H1 (cell line): ENCODE results near the gene LY86. TPM values are rescaled to one million over a fixed set of nuclear protein-coding genes. Genes with fewer than 3 reads are reported as not detected.

Experiments
- CTCF ChIA-PET: fragments of 300-600 bp; sonication (Branson Sonifier 250); formaldehyde crosslinking; loops from one replicate; lab custom pipeline; 2021; ENCODE audit not compliant: partially characterized antibody; lab: Charles Lee
- POLR2A ChIA-PET: fragments of 300-600 bp; sonication (Branson Sonifier 250); formaldehyde crosslinking; loops from one replicate; lab custom pipeline; 2021; ENCODE audit warnings: inconsistent platforms; ENCODE audit not compliant: partially characterized antibody; lab: Charles Lee
- DNase-seq, 2 experiments: peaks; one replicate each; pipeline versions ENCODE4 v3.0.0 to v3.0.0-alpha.2; 2010 to 2022; ENCODE audit warnings: low spot score in 2 of 2, low read depth in 1 of 2, mixed read lengths in 1 of 2
- FAIRE-seq: peaks from 2 replicates; lab custom pipeline; 2011; peaks lifted over from hg19 to GRCh38; lab: Jason Lieb, UNC
- H2AFZ ChIP-seq: 2 replicates; pipeline ENCODE4 v1.8.1; 2012; ENCODE audit warnings: low read length, inconsistent platforms
- H2AK5ac ChIP-seq: 2 replicates; pipeline ENCODE4 v1.6.1; 2013; ENCODE audit warnings: low read depth, low read length
- H2BK120ac ChIP-seq: replicated peaks from 2 replicates; pipeline ENCODE3; 2013; ENCODE audit warnings: low read depth, low read length, inconsistent platforms
- H2BK12ac ChIP-seq: 2 replicates; pipeline ENCODE4 v1.6.1; 2013; ENCODE audit warnings: low read depth, low read length
- H2BK15ac ChIP-seq: 2 replicates; pipeline ENCODE4 v1.6.1; 2013; ENCODE audit warnings: low read length
- H2BK20ac ChIP-seq: 2 replicates; pipeline ENCODE4 v1.6.1; 2013; ENCODE audit warnings: low read length
- H2BK5ac ChIP-seq: 2 replicates; pipeline ENCODE4 v1.6.1; 2013; ENCODE audit warnings: low read depth, low read length
- H3K14ac ChIP-seq: 2 replicates; pipeline ENCODE4 v1.6.1; 2013; ENCODE audit warnings: inconsistent platforms; ENCODE audit not compliant: insufficient read length
- H3K18ac ChIP-seq: 2 replicates; pipeline ENCODE4 v1.6.1; 2013; ENCODE audit warnings: low read length; ENCODE audit errors: extremely low read depth
- H3K23ac ChIP-seq: 2 replicates; pipeline ENCODE4 v1.6.1; 2013; ENCODE audit warnings: inconsistent platforms; ENCODE audit not compliant: insufficient read length
- H3K23me2 ChIP-seq: 2 replicates; pipeline ENCODE4 v1.6.1; 2013; ENCODE audit warnings: low read depth, low read length
- H3K27ac ChIP-seq: 2 replicates; pipeline ENCODE4 v1.6.1; 2011; ENCODE audit warnings: low read depth, low read length, inconsistent platforms
- H3K27me3 ChIP-seq, 4 experiments: replicated peaks in 1 of 4; 1 replicate in 1 of 4; 2 replicates in 3 of 4; pipeline versions ENCODE4 v1.6.1 to v1.8.1; 2011 to 2013; ENCODE audit warnings: low read length in 3 of 4, mild to moderate bottlenecking in 3 of 4, inconsistent platforms in 2 of 4, mixed read lengths in 2 of 4, moderate library complexity in 1 of 4; ENCODE audit not compliant: control insufficient read depth in 3 of 4, insufficient read depth in 3 of 4; ENCODE audit errors: extremely low read depth in 1 of 4
- H3K36me3 ChIP-seq, 4 experiments: 2 replicates each; pipeline versions ENCODE4 v1.6.1 to v1.8.1; 2011 to 2013; ENCODE audit warnings: mild to moderate bottlenecking in 4 of 4, low read length in 3 of 4, moderate library complexity in 2 of 4, control low read depth in 1 of 4, inconsistent platforms in 1 of 4; ENCODE audit not compliant: insufficient read depth in 4 of 4, control insufficient read depth in 2 of 4
- H3K4ac ChIP-seq: replicated peaks from 2 replicates; pipeline ENCODE3; 2013; ENCODE audit warnings: low read length, low read depth, mixed read lengths, inconsistent platforms; ENCODE audit not compliant: insufficient read length
- H3K4me1 ChIP-seq, 4 experiments: replicated peaks in 1 of 4; 1 replicate in 1 of 4; 2 replicates in 3 of 4; pipeline versions ENCODE4 v1.6.1 to v1.8.1; 2011 to 2013; ENCODE audit warnings: low read length in 3 of 4, inconsistent platforms in 2 of 4, mixed read lengths in 1 of 4; ENCODE audit not compliant: insufficient read depth in 4 of 4, control insufficient read depth in 3 of 4
- H3K4me2 ChIP-seq, 2 experiments: 2 replicates each; pipeline versions ENCODE4 v1.6.1 to v1.8.1; 2011 to 2013; ENCODE audit warnings: low read depth in 2 of 2, low read length in 2 of 2, control low read depth in 1 of 2, inconsistent platforms in 1 of 2, mild to moderate bottlenecking in 1 of 2; ENCODE audit not compliant: insufficient read depth in 1 of 2
- H3K4me3 ChIP-seq, 4 experiments: fragments of 200-600, 300-600 bp in 1 of 4; sonication (generic), shearing (Covaris generic), sonication (Bioruptor Twin) in 1 of 4; 2 replicates each; pipeline versions ENCODE4 v1.5.1 to v1.8.1; 2011 to 2016; ENCODE audit warnings: low read length in 4 of 4, low read depth in 3 of 4, control low read depth in 2 of 4, inconsistent platforms in 2 of 4, mild to moderate bottlenecking in 2 of 4, mixed read lengths in 1 of 4, moderate library complexity in 1 of 4; ENCODE audit not compliant: insufficient read depth in 2 of 4; ENCODE audit errors: extremely low read depth in 1 of 4
- H3K56ac ChIP-seq: replicated peaks from 2 replicates; pipeline ENCODE3; 2013; ENCODE audit warnings: low read depth, mild to moderate bottlenecking, mixed read lengths, low read length, inconsistent platforms; ENCODE audit not compliant: insufficient read length
- H3K79me1 ChIP-seq: 2 replicates; pipeline ENCODE4 v1.6.1; 2013; ENCODE audit warnings: low read depth, low read length, control low read depth
- H3K79me2 ChIP-seq, 2 experiments: 2 replicates each; pipeline versions ENCODE4 v1.6.1 to v1.8.1; 2012 to 2013; ENCODE audit warnings: low read length in 2 of 2, mild to moderate bottlenecking in 2 of 2, inconsistent platforms in 1 of 2; ENCODE audit not compliant: insufficient read depth in 2 of 2, control insufficient read depth in 1 of 2
- H3K9ac ChIP-seq, 4 experiments: replicated peaks in 1 of 4; 1 replicate in 1 of 4; 2 replicates in 3 of 4; pipeline versions ENCODE4 v1.6.1 to v1.8.1; 2011 to 2013; ENCODE audit warnings: low read depth in 3 of 4, low read length in 3 of 4, control low read depth in 2 of 4, mild to moderate bottlenecking in 2 of 4, moderate library complexity in 2 of 4, inconsistent platforms in 1 of 4; ENCODE audit errors: extremely low read depth in 1 of 4
- H3K9me3 ChIP-seq, 2 experiments: 2 replicates each; pipeline versions ENCODE4 v1.6.1 to v1.8.1; 2012 to 2013; ENCODE audit warnings: mild to moderate bottlenecking in 2 of 2, moderate library complexity in 2 of 2, control low read depth in 1 of 2, inconsistent platforms in 1 of 2, low read depth in 1 of 2, low read length in 1 of 2, mixed read lengths in 1 of 2; ENCODE audit not compliant: insufficient read depth in 2 of 2
- H4K20me1 ChIP-seq, 2 experiments: replicated peaks in 1 of 2; 2 replicates each; pipeline versions ENCODE3 to v1.8.1; 2011 to 2013; ENCODE audit warnings: inconsistent platforms in 2 of 2, low read length in 2 of 2, mild to moderate bottlenecking in 1 of 2; ENCODE audit not compliant: insufficient read depth in 2 of 2, control insufficient read depth in 1 of 2
- H4K5ac ChIP-seq: 2 replicates; pipeline ENCODE4 v1.6.1; 2013; ENCODE audit warnings: low read length, low read depth, mixed read lengths, inconsistent platforms; ENCODE audit not compliant: insufficient read length
- H4K8ac ChIP-seq: 2 replicates; pipeline ENCODE4 v1.8.0; 2013; ENCODE audit warnings: mild to moderate bottlenecking, moderate library complexity, low read length, inconsistent platforms; ENCODE audit not compliant: insufficient read depth; ENCODE audit errors: extremely low read depth
- H4K91ac ChIP-seq: replicated peaks from 2 replicates; pipeline ENCODE3; 2013; ENCODE audit warnings: low read length, mixed read lengths, inconsistent platforms; ENCODE audit not compliant: insufficient read length
- BCL11A ChIP-seq, 2 experiments: IDR thresholded peaks; one replicate each; pipeline ENCODE4 v1.6.1; 2011; ENCODE audit warnings: low read depth in 2 of 2, low read length in 2 of 2, mild to moderate bottlenecking in 2 of 2
- BRCA1 ChIP-seq: IDR thresholded peaks from 2 replicates; pipeline ENCODE4 v1.6.1; 2012; ENCODE audit warnings: low read depth, low read length, improper control_type of control experiment
- CTCF ChIP-seq, 3 experiments: IDR thresholded peaks; 1 replicate in 2 of 3; 2 replicates in 1 of 3; pipeline versions ENCODE4 v1.5.1 to v1.6.1; 2011; ENCODE audit warnings: low read length in 3 of 3, mild to moderate bottlenecking in 3 of 3, inconsistent platforms in 2 of 3, low read depth in 1 of 3, moderate library complexity in 1 of 3; ENCODE audit not compliant: insufficient read depth in 1 of 3; ENCODE audit errors: control extremely low read depth in 1 of 3
- EGR1 ChIP-seq: IDR thresholded peaks from 2 replicates; pipeline ENCODE4 v1.6.1; 2011; ENCODE audit warnings: low read depth, low read length, borderline replicate concordance
- JUND ChIP-seq: IDR thresholded peaks from 2 replicates; pipeline ENCODE4 v1.6.1; 2011; ENCODE audit warnings: mild to moderate bottlenecking, improper control_type of control experiment, low read length
- KDM5A ChIP-seq: fragments of 200-600 bp; IDR thresholded peaks from 2 replicates; pipeline ENCODE4 v1.7.1; 2012; ENCODE audit warnings: mild to moderate bottlenecking, low read length, inconsistent platforms, mixed read lengths
- MAFK ChIP-seq: IDR thresholded peaks from 2 replicates; pipeline ENCODE4 v1.6.1; 2012; ENCODE audit warnings: low read depth, mild to moderate bottlenecking, improper control_type of control experiment, low read length
- POU5F1 ChIP-seq: IDR thresholded peaks from 2 replicates; pipeline ENCODE4 v1.6.1; 2011; ENCODE audit warnings: low read depth, mild to moderate bottlenecking, low read length, moderate library complexity
- SP1 ChIP-seq: IDR thresholded peaks from 2 replicates; pipeline ENCODE4 v1.6.1; 2011; ENCODE audit warnings: low read depth, low read length
- YY1 ChIP-seq: IDR thresholded peaks from 2 replicates; pipeline ENCODE4 v1.6.1; 2011; ENCODE audit warnings: low read depth, mild to moderate bottlenecking, low read length
- WGBS, 2 experiments: shearing (Covaris generic) in 1 of 2; methylation state at CpG; one replicate each; pipeline versions ENCODE4 v1.1.6 to v1.1.7; 2013 to 2015; ENCODE audit warnings: low lambda C conversion rate in 2 of 2, mixed read lengths in 2 of 2, inconsistent platforms in 1 of 2, low coverage in 1 of 2, missing lambda C conversion rate in 1 of 2; ENCODE audit not compliant: insufficient replicate concordance in 2 of 2, insufficient coverage in 1 of 2, insufficient read length in 1 of 2; ENCODE audit errors: extremely low coverage in 1 of 2, missing lambda C conversion rate in 1 of 2; 5-methylcytosine and 5-hydroxymethylcytosine counted together
- polyA plus RNA-seq, 7 experiments: library from polyadenylated mRNA; depleted of rRNA in 3 of 7; stranded (reverse) in 5 of 7; unstranded in 2 of 7; fragments of >200 nt in 5 of 7; fragments of 200-250 nt in 2 of 7; gene quantifications; 1 replicate in 5 of 7; 2 replicates in 1 of 7; 4 replicates in 1 of 7; pipeline versions ENCODE4 v1.2.1 to v1.2.3, GENCODE V29; 2011 to 2013; ENCODE audit warnings: missing spikeins in 2 of 7, mixed read lengths in 2 of 7
- total RNA-seq: library from RNA; stranded (reverse); fragmentation: NEBNext Ultra II Directional; extraction: Animal tissue kit (Norgen Biotek cat#: 25700); gene quantifications from 2 replicates; pipeline ENCODE4 v1.2.1, GENCODE V29; 2021

Gene LY86
- total and polyA plus RNA-seq, 2 of the 8 experiments (the other 6 are each of a cell fraction or from before 2014, with no cell fraction given), result not detected

DNA sequence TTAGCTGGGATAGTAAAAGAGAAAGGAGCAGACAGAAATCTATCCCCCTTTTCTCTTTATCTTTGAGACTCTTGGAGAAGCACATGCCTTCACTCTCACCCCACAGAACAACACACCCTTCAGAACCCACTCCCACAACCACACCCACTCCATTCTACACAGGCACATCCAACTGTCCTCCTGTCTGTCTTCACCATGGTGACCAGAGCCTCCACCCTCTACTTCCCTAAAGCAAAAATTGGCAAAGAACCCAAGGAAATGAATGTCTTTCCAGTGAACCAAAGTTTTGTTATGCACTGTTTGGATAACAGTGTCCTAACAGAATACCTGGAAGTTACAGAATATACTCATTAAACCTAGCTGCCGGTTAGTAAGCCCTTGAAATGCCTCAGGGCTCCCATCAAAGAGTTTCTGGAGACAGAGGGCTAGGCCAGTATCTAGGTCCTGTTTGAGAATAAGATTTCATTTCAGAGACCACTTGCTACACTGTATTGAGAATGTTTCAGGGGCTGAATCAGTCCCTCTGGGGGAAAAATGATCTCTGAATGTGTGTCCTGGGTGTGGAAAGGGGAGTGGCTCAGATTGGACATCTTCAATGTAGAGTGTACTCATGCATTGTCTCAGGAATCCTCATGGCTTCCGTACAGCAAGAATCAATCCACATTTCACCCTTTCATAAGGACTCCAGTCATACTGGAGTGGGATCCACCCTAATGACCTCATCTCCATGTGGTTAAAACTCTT lies 101.1 kb downstream of the LY86 start:
- FAIRE-seq (no peak), DNase-seq (no peak)
- Histone ChIP-seq H3K27me3 (no peaks in the 10 kb centered on the region), H4K20me1 (no peaks in the 10 kb centered on the region), H3K9me3 (no peaks in the 10 kb centered on the region), H3K4ac (no peak overlapping the region), H3K23ac (no peak overlapping the region), H4K5ac (no peak overlapping the region), H2AFZ (no peak overlapping the region), H2AK5ac (peak overlapping the region; percentile 98), H2BK5ac (no peak overlapping the region), H2BK15ac (peak overlapping the region; percentile 96; the same call in 1 of the 2 replicates), H3K4me2 (no peak overlapping the region), H3K56ac (no peak overlapping the region), H3K23me2 (peaks cover 4% of the 10 kb centered on the region), H3K4me1 (peaks cover 13 to 23% (median 20%) of the 10 kb centered on the region in 4 experiments), H4K8ac (no peak overlapping the region), H3K9ac (no peak overlapping the region), H3K27ac (no peak overlapping the region), H3K14ac (no peak overlapping the region), H3K4me3 (no peak overlapping the region), H2BK120ac (no peak overlapping the region), H3K79me1 (no peaks in the 10 kb centered on the region), H3K18ac (0 out of 2 replicates have a peak overlapping the region, but pooled peaks have one; percentile 16), H4K91ac (peak overlapping the region; percentile 35), H3K36me3 (no peaks in the 10 kb centered on the region), H3K79me2 (no peaks in the 10 kb centered on the region), H2BK12ac (peak overlapping the region; percentile 72; the same call in 1 of the 2 replicates), H2BK20ac (no peak overlapping the region; the same call in 1 of the 2 replicates)
- POLR2A ChIA-PET, result no interaction called here
- CTCF ChIA-PET, result interaction anchor here (2.2 kb wide), 1 partner anchor 13 kb away, joined by 15 read pairs; no protein-coding TSS in a partner anchor
- WGBS, 2 experiments, result 87% methylated on average over 2 of the region's 2 CpGs; no CpG with 5 or more reads in 1 of the 2 experiments
- no peak for TF ChIP-seq SP1
- no peak for TF ChIP-seq JUND
- no peak for TF ChIP-seq EGR1
- no peak for TF ChIP-seq MAFK
- TF ChIP-seq BRCA1, result no peak
- no peak for TF ChIP-seq YY1
- TF ChIP-seq BCL11A (IDR thresholded peaks at IDR 0.05; ENCODE audit: low read depth in 2 of 2, low read length in 2 of 2), result no peak
- TF ChIP-seq KDM5A, result no peak
- TF ChIP-seq CTCF (IDR thresholded peaks at IDR 0.05; ENCODE audit: control extremely low read depth in 1 of 3, insufficient read depth in 1 of 3, low read depth in 1 of 3, low read length in 3 of 3), result no peak
- no peak for TF ChIP-seq POU5F1
